ENCODE data around the gene BBS4.
A peak's percentile ranks its signal among the peaks of the same experiment; 100 is the strongest.
"Not testable (repeated sequence)": the region's sequence is repeated elsewhere in the genome, so short reads cannot be mapped to it uniquely, and the experiment has no call there.

Gene BBS4, protein sequence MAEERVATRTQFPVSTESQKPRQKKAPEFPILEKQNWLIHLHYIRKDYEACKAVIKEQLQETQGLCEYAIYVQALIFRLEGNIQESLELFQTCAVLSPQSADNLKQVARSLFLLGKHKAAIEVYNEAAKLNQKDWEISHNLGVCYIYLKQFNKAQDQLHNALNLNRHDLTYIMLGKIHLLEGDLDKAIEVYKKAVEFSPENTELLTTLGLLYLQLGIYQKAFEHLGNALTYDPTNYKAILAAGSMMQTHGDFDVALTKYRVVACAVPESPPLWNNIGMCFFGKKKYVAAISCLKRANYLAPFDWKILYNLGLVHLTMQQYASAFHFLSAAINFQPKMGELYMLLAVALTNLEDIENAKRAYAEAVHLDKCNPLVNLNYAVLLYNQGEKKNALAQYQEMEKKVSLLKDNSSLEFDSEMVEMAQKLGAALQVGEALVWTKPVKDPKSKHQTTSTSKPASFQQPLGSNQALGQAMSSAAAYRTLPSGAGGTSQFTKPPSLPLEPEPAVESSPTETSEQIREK
- total RNA-seq = 3.9 to 19.8 (median 14.6) reads per million in 18 experiments

DNA sequence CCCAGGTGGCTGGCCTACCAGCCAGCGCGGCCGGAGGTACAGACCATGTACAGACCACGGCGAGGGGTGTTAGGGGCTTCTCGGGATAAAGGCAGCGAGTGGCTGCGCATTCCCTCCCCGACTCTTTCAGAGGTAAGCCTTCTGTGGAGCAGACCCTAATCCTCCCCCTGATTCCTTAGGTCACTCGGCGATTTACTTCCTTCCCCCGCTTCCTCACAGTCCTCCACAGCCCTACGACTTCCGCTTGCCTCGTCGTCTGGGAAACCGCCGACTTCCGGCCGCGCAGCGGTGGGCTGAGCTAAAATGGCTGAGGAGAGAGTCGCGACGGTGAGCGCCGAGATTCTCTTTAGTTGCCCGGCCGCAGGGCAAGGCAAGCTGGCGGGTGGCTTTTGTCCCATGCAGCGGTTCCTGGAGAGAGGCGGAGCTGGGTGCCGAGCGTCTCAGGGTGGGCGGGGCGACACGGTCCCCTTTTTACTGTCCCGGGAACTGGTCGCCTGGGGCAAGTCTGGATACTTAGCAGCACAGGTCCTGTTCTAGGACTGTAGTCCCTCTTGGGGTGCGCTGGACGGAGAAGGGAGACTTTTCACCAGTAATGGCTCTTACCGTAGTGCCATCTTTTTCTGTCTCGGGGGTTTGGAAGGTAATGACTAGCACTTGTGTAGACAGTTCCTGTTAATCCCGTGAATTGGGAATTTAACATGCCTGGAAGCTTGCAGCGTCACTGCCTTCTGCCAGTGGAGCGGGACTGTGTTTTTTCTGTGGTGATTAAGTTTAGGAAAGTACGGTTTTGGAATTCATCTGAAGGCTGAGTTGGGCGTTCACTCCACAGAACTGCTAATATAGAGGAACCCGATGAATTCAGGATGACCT is at the start of gene BBS4, which contains the start of gene HIGD2B:
BBS4 (plus strand) TSS at position 283 of the 870 bp plus-strand sequence; CDS start at position 304, 21 bp downstream.
HIGD2B (minus strand) TSS at position 258 of the 870 bp plus-strand sequence. CDS start 9,808 bp downstream, outside the sequence.
- DNase-seq = peak; percentile 93 to 95

DNA sequence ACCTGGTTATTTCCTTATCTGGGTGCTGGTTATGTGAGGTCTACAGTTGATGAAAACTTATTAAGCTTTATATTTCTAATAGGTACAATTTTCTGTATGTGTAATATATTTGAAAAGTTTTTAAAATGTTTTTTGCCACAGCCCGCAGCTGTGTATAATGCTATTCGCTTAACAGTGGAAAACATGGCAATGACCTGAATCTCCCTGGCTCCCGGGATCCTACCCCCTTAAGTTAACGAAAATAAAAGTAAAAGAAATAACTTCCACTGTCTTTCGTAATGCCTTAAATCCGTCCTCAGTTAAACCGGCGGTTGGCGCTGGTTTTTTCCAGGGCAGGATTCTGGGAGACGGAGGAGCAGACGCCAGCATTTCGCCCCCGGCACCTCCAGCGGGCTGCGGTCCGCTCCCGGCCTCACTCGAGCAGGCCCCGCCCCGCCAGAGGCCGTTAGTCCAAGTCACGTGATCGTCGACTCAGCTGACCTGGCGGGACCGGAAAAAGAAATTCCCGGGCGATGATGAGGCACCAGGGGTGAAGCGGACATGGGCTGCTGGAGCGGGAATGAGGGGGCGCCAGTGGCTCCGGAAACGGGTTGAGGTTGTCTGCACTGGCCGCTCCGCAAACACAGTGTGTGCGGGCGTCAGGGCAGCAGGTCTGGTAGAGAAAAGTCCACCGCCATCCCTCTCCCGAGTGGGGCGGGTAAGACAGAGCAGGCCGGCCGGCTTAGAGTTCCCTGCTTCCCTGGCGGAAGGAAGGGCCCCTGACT is 49.3 kb upstream of the BBS4 start:
- DNase-seq = peak in 1 of 2 donors; percentile 83

DNA sequence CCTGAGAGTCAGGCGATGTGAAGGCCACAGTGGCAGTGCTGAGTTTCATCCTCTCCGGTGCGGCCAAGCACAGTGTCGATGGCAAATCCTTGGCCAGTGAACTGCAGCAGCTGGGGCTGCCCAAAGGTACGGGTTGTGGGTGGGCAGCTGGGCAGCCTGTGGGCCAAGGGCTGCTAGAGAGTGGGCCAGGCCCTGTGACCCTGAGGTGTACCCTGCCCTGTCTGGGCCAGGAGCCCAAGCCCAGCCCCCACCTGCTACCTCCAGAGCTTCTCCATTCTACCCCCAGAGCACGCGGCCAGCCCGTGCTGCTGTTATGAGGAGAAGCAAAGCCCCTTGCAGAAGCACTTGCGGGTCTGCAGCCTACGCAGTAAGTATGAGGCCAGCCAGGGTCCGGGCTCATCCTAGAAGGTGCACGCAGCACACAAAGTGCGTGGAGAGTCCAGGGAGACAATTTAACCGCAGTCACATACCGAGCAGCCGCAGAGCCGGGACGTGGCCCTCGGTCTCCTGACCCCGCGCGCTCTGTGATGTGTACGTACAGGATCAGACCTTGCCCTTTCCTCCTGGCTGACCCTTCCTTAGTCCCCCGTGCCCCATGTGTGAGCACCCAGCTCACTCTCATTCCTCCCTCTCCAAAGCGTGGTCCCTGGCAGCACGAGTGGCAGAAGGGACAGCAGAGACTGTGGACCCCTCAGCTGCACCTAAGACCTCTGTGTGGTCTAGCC is 46.1 kb upstream of the BBS4 start:
- DNase-seq = not testable (repeated sequence)

DNA sequence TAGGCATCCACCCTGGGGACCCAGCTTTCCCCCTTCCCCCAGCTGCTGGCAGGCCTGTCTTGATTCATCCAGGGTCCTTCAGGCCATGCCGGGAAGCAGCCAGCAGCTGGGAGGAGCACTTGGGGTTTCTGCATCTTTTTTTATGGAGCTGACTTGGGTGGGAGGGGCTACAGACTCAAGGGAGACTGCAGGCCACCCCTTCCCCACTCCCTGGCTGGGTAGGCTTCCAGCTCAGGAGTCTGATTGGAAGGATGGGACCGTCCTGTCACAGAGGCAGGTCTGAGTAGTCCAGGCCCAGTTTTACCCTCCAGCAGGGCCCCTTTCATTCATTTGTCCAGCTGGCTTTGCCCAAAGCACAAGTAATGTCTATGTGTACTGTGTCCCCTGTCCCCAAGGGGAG is 43.7 kb upstream of the BBS4 start:
- DNase-seq = not testable (repeated sequence)

GRCh38 chr15:72648631-72649253 is 37.3 kb upstream of the BBS4 start:
- not testable (repeated sequence) for DNase-seq

DNA sequence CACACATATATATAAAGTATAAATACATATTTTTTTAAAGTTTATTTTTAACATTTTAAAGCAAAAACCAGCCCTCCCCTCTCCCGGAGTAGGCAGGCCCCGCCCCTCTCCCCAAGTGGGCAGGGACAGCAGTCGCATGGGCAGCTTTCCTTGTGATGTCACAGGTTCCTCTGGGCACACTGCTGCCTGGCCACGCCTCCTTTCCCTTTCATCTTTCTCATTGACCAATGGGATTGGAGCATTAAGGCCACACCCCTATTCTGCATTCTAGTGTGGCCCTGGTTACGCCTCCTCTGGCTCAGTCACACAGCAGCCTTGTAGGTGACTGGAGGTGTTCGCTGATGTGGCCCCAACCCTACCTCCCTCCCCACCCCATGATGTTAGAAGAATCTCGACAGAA is 31.6 kb upstream of the BBS4 start, which contains the start of gene GOLGA6B:
GOLGA6B (plus strand) TSS at position 301 of the 400 bp plus-strand sequence; CDS start at position 342, 41 bp downstream.
- DNase-seq = not testable (repeated sequence)

DNA sequence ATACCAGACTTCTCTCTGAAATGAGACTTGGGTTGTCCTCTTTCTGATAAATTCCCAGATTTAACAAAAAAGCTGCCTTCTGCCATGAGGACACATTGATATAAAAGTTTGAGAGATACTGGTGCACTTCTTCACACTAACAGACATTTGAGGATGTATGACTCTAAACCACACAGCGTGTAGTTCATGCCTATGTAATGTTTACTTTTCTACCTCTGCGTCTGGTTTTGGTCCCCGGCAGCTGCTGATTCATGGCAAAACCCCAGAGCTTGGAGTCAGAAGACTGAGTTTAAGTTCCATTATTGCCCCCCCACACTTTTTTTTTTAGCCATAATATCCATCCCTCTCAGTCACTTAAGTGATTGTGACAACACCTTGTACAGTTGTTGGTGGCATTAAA is 30.0 kb upstream of the BBS4 start:
- DNase-seq = not testable (repeated sequence)

DNA sequence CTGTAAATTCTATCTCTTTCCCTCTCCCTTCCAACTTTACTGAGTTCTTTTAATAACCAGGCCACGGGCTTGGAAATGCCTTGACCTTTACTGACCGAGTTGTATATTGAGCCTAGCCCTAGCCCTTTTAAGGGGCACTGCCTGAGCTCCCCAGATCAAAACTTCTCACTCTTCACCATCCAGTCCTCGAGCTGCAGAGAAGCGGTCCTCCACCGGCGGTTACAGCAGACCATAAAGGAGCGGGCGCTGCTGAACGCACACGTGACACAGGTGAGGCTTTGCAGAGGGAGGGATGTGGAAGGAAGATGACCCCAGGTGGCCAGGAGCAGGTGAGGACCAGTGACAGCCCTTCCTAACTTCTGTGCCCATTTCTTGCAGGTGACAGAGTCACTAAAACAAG is 24.9 kb upstream of the BBS4 start:
- DNase-seq = not testable (repeated sequence)

DNA sequence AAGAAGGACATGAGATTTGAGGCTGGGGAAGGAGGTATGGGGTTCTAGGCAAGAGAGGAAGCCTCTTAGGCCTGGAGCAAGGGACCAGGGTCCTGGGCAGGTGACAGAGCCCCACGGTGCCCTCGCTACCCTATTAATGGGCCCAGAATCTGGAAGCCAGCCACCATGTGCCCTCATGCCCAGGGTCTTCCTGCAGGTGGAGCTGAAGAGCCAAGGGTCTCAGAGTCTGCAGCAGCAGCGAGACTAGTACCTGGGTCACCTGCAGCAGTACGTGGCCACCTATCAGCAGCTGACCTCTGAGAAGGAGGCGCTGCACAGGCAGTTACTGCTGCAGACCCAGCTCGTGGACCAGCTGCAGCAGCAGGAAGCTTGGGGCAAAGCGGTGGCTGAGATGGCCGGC is 22.1 kb upstream of the BBS4 start:
- not testable (repeated sequence) for DNase-seq

GRCh38 chr15:72665706-72666105 is 20.3 kb upstream of the BBS4 start:
- not testable (repeated sequence) for DNase-seq

- not testable (repeated sequence) for DNase-seq
These were observed 16.2 kb upstream of the BBS4 start for GRCh38 chr15:72669803-72670202.

DNA sequence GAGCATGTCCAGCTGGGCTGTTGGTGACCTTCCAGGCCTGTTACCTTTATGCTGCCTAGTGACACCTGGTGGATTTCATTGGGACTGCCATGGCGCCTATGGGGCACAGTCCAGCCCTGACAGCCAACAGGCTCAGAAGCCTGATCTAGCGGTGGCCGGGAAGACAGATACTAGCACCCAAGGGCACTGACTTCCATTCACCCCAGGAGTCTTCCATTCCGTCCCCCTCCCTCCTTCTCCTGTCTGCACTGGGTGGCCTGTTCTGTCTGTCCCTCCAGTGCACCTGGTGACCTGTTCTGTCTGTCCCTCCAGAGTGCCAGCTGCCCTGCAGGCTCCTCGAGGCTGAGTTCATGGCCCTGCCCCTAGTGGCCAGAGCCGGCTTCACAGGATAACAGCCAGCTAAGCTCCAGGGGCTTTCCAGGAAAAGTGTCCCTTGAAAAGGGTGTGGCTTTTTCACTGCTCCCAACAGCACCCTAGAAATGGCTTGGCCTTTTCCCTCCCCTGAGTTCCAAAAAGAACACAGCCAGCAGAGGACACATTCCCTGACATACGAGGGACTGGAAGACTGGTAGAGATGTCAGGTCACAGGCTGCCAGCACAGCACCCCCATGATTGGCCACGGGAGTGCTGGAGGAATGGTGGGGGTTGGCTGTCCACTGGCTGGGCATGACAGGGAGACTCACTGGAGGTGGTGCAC is 15.2 kb upstream of the BBS4 start:
- DNase-seq = peak; percentile 62 to 79

- DNase-seq = no peak
These were observed 14.5 kb upstream of the BBS4 start for GRCh38 chr15:72671525-72671924.

- no peak for DNase-seq
These were observed 9.2 kb upstream of the BBS4 start for GRCh38 chr15:72676838-72677237.

GRCh38 chr15:72680931-72681330 is 5.1 kb upstream of the BBS4 start:
- DNase-seq = peak in 1 of 2 donors; percentile 1

GRCh38 chr15:72682772-72683171 is 3.2 kb upstream of the BBS4 start:
- no peak for DNase-seq

DNA sequence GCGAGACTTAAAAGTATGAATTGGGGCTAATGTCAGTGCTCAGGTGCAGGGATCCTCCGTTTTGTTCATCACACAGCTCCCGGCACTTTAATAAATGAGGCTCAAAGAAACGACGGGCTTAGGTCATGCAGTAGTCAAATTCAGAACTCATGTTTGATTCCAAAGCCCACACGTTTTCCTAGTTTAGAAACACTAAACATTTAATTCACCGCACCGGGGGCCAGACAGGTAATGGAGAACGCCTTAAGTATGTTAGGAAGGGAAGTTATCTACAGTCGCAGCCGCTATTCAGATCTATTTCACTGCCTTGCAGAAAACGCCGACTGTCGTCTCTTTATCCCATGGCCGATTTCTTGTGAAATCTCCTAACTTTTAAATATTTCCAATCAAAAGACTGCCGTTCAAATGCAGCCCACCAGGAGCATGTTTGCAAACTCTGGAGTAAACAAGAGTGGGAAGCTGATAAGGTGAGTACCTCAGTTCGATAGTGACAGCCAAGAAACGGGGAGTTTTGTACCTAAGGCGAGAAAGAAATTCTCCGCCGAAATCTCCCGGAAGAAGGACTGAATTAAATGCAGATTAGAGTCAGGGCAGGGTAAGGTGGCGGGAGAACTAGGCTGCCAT is 594 bp upstream of the BBS4 start:
- DNase-seq = no peak

GRCh38 chr15:72688697-72689096 is 2.7 kb downstream of the BBS4 start:
- no peak for DNase-seq

DNA sequence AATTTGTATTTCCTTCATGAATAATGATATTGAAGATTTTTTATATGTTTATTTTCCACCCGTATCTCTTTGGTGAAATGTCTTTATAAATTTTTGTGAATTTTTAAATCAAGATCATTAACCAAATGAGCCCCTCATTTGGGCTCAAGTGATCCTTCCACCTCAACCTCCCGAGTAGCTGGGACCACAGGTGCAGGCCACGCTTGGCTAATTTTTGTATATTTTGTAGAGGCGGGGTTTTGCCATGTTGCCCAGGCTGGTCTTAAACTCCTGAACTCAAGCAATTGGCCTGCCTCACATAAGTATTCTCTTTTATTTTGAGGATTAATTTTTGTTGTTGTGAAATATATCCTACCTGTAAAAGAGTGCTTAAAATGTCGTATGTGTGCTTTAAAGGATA is 4.9 kb downstream of the BBS4 start:
- no peak for DNase-seq

GRCh38 chr15:72698938-72699337 is 12.9 kb downstream of the BBS4 start:
- no peak for DNase-seq
